HEK293T (cell line): ENCODE measurements around the gene KCNG1.

Source experiments
- CTCF ChIA-PET: fragments of 350-600 bp; formaldehyde crosslinking; extraction: SDS; loops from one replicate; lab custom pipeline; 2021; ENCODE audit warnings: antibody characterized with exemption, inconsistent platforms; lab: Yijun Ruan, JAX
- POLR2A ChIA-PET: fragments of 350-600 bp; formaldehyde crosslinking; extraction: SDS; loops from one replicate; lab custom pipeline; 2020; ENCODE audit warnings: antibody characterized with exemption, inconsistent platforms; lab: Yijun Ruan, JAX
- DNase-seq: peaks from one replicate; pipeline ENCODE4 v3.0.0; 2012; ENCODE audit warnings: mixed read lengths; ENCODE audit errors: extremely low spot score
- ARNT ChIP-seq: fragments of 450-650 bp; IDR thresholded peaks from 2 replicates; pipeline ENCODE4 v1.6.1; 2017; ENCODE audit warnings: mild to moderate bottlenecking
- BHLHE40 ChIP-seq: fragments of 450-650 bp; IDR thresholded peaks from 2 replicates; pipeline ENCODE4 v1.6.1; 2016; ENCODE audit warnings: mild to moderate bottlenecking, moderate library complexity, borderline replicate concordance
- CTBP1 ChIP-seq: fragments of 450-650 bp; IDR thresholded peaks from 2 replicates; pipeline ENCODE4 v1.6.1; 2016; ENCODE audit warnings: borderline replicate concordance
- ELF4 ChIP-seq: fragments of 450-650 bp; IDR thresholded peaks from 2 replicates; pipeline ENCODE4 v1.6.1; 2017; ENCODE audit warnings: antibody characterized with exemption
- FOXA1 ChIP-seq: fragments of 450-650 bp; IDR thresholded peaks from 2 replicates; pipeline ENCODE4 v1.6.1; 2016; ENCODE audit warnings: mild to moderate bottlenecking
- FOXK2 ChIP-seq: fragments of 450-650 bp; IDR thresholded peaks from 2 replicates; pipeline ENCODE4 v1.6.1; 2016; ENCODE audit warnings: mild to moderate bottlenecking
- FOXM1 ChIP-seq: fragments of 450-650 bp; IDR thresholded peaks from 2 replicates; pipeline ENCODE4 v1.6.1; 2017; ENCODE audit warnings: mild to moderate bottlenecking, borderline replicate concordance
- HDGF ChIP-seq: fragments of 450-650 bp; IDR thresholded peaks from 2 replicates; pipeline ENCODE4 v1.6.1; 2017; ENCODE audit warnings: antibody characterized with exemption, borderline replicate concordance
- L3MBTL2 ChIP-seq: fragments of 450-650 bp; conservative IDR thresholded peaks from 2 replicates; pipeline ENCODE4 v1.6.1; 2016; ENCODE audit warnings: mild to moderate bottlenecking
- LEF1 ChIP-seq: fragments of 450-650 bp; IDR thresholded peaks from 2 replicates; pipeline ENCODE4 v1.6.1; 2017; ENCODE audit warnings: mild to moderate bottlenecking, borderline replicate concordance
- NFRKB ChIP-seq: fragments of 450-650 bp; IDR thresholded peaks from 2 replicates; pipeline ENCODE4 v1.6.1; 2016; ENCODE audit warnings: mild to moderate bottlenecking, moderate library complexity
- SP1 ChIP-seq: fragments of 450-650 bp; IDR thresholded peaks from 2 replicates; pipeline ENCODE4 v1.6.1; 2017
- SUZ12 ChIP-seq: fragments of 450-650 bp; IDR thresholded peaks from 2 replicates; pipeline ENCODE4 v1.6.1; 2016; ENCODE audit warnings: mild to moderate bottlenecking
- TARDBP ChIP-seq: fragments of 450-650 bp; IDR thresholded peaks from 2 replicates; pipeline ENCODE4 v1.6.1; 2016
- ZNF384 ChIP-seq: fragments of 450-650 bp; IDR thresholded peaks from 2 replicates; pipeline ENCODE4 v1.6.1; 2016
- TF ChIP-seq, protein P1 (sequence below): fragments of 450-650 bp; IDR thresholded peaks from 2 replicates; pipeline ENCODE4 v1.6.1; 2016

KCNG1 gene

DNA sequence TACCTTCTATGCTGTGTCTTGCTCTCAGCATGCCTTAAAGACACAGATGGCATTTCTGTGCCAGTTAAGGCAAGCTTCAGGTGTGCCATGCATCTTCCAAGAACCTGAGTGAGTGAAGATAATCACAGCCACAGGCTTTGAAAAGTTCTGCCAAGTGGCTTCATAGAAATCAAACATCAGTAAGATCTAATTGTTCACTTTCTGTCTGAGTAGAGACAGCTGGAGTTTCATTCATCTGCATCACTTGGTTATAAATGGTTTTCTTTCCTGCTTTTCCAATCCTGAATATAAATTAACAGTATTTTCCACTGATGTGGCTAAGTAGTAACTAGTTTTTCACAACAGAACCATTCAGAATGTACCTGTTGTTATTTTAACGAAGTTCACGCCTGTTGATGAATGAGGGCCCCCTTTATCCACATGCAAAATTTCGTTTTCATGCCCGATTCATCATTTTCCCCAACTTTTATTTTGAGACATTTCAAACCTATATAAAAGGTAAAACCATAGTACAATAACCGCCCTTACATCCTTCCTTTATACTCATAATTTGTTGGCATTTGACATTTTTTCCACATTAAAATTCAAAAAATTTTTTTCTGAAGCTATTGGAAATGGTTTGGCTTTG, 38.6 kb upstream of the KCNG1 start:
- DNase-seq, result no peak
- POLR2A ChIA-PET, result no interaction called here
- TF ChIP-seq TARDBP, result no peak
- no peak for TF ChIP-seq ELF4
- no peak for TF ChIP-seq FOXK2
- TF ChIP-seq NFRKB, result no peak
- TF ChIP-seq, protein P1, sequence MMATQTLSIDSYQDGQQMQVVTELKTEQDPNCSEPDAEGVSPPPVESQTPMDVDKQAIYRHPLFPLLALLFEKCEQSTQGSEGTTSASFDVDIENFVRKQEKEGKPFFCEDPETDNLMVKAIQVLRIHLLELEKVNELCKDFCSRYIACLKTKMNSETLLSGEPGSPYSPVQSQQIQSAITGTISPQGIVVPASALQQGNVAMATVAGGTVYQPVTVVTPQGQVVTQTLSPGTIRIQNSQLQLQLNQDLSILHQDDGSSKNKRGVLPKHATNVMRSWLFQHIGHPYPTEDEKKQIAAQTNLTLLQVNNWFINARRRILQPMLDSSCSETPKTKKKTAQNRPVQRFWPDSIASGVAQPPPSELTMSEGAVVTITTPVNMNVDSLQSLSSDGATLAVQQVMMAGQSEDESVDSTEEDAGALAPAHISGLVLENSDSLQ, result no peak
- TF ChIP-seq ZNF384, result no peak
- TF ChIP-seq HDGF, result no peak
- TF ChIP-seq L3MBTL2, result no peak
- no peak for TF ChIP-seq BHLHE40
- no peak for TF ChIP-seq SP1
- TF ChIP-seq CTBP1, result no peak
- no peak for TF ChIP-seq FOXM1
- no peak for TF ChIP-seq FOXA1
- no peak for TF ChIP-seq SUZ12
- no peak for TF ChIP-seq ARNT
- no peak for TF ChIP-seq LEF1
- CTCF ChIA-PET, result no interaction called here

DNA sequence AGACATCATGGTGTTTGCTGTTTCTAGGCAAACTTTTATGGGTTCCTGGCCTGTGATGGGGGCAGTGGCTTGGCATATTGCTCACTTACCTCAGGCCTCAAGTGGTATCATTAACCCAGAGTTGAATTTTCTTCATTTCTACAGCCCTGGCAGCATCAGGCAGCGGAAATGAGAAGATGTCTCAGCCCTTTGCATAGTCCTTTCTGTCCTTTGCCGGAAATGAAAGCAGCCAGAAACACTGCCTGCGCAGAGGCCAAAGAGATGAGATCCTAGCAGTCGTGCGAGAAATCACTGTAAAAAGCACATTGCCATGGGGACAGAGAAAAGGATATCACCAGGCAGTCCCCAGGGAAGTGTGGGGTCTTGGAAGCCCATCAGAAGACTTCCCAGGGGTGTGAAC, 37.4 kb upstream of the KCNG1 start:
- POLR2A ChIA-PET, result no interaction called here
- no peak for DNase-seq
- TF ChIP-seq, protein P1, result no peak
- TF ChIP-seq L3MBTL2, result no peak
- TF ChIP-seq SUZ12, result no peak
- no peak for TF ChIP-seq ELF4
- TF ChIP-seq BHLHE40, result no peak
- no peak for TF ChIP-seq ARNT
- no peak for TF ChIP-seq HDGF
- TF ChIP-seq SP1, result no peak
- no peak for TF ChIP-seq FOXM1
- TF ChIP-seq ZNF384, result no peak
- no peak for TF ChIP-seq FOXA1
- no peak for TF ChIP-seq FOXK2
- TF ChIP-seq TARDBP, result no peak
- no peak for TF ChIP-seq NFRKB
- no peak for TF ChIP-seq LEF1
- TF ChIP-seq CTBP1, result no peak
- CTCF ChIA-PET, result no interaction called here

- TF ChIP-seq BHLHE40 (no peak), ZNF384 (no peak), FOXK2 (no peak), ELF4 (no peak), SP1 (no peak), ARNT (no peak), HDGF (no peak), FOXA1 (no peak), FOXM1 (no peak), CTBP1 (no peak), NFRKB (no peak), SUZ12 (no peak), LEF1 (no peak), L3MBTL2 (no peak), TARDBP (no peak)
- TF ChIP-seq, protein P1, result no peak
- CTCF ChIA-PET, result interaction anchor here (2.1 kb wide), 1 partner anchor 44 kb away, joined by 5 read pairs; no protein-coding TSS in a partner anchor
These were observed 37.0 kb upstream of the KCNG1 start for GRCh38 chr20:51059862-51060261.

GRCh38 chr20:51058017-51058416, 35.1 kb upstream of the KCNG1 start:
- DNase-seq, result no peak
- POLR2A ChIA-PET, result no interaction called here
- TF ChIP-seq HDGF, result no peak
- no peak for TF ChIP-seq FOXM1
- TF ChIP-seq TARDBP, result no peak
- TF ChIP-seq SUZ12, result no peak
- no peak for TF ChIP-seq CTBP1
- TF ChIP-seq NFRKB, result no peak
- TF ChIP-seq FOXK2, result no peak
- no peak for TF ChIP-seq LEF1
- TF ChIP-seq ELF4, result no peak
- no peak for TF ChIP-seq ZNF384
- TF ChIP-seq, protein P1, result no peak
- TF ChIP-seq L3MBTL2, result no peak
- no peak for TF ChIP-seq BHLHE40
- TF ChIP-seq FOXA1, result no peak
- CTCF ChIA-PET, result interaction anchor here (0.6 to 2.1 kb wide), 4 partner anchors 42 to 270 kb away, joined by 3 to 5 read pairs (median 3); no protein-coding TSS in a partner anchor

More at GRCh38 chr20:51059862-51060261, 37.0 kb upstream of the KCNG1 start:
- no peak for DNase-seq
- POLR2A ChIA-PET, result no interaction called here

- CTCF ChIA-PET, result interaction anchor here (0.5 kb wide), 1 partner anchor 34 kb away, joined by 4 read pairs; no protein-coding TSS in a partner anchor
- TF ChIP-seq ARNT (no peak), SP1 (no peak), NFRKB (no peak), ZNF384 (no peak), CTBP1 (no peak), BHLHE40 (no peak), FOXM1 (no peak), L3MBTL2 (no peak), ELF4 (no peak), FOXK2 (no peak), TARDBP (no peak)
- TF ChIP-seq, protein P1, result no peak
- DNase-seq, result no peak
- POLR2A ChIA-PET, result no interaction called here
These were observed 31.3 kb upstream of the KCNG1 start for GRCh38 chr20:51054233-51054632.
